NCI-H146 treated with DMSO at 0.1 percent for 48 hours (cell line): ENCODE measurements around the gene SELENOM.
"Not testable (repeated sequence)": the region's sequence is repeated elsewhere in the genome, so short reads cannot be mapped to it uniquely, and the experiment has no call there.

Experiments used
- DNase-seq: peaks from one replicate; lab custom pipeline; 2025; ENCODE audit not compliant: unreplicated experiment; lab: John Stamatoyannopoulos, UW

The SELENOM gene

DNA sequence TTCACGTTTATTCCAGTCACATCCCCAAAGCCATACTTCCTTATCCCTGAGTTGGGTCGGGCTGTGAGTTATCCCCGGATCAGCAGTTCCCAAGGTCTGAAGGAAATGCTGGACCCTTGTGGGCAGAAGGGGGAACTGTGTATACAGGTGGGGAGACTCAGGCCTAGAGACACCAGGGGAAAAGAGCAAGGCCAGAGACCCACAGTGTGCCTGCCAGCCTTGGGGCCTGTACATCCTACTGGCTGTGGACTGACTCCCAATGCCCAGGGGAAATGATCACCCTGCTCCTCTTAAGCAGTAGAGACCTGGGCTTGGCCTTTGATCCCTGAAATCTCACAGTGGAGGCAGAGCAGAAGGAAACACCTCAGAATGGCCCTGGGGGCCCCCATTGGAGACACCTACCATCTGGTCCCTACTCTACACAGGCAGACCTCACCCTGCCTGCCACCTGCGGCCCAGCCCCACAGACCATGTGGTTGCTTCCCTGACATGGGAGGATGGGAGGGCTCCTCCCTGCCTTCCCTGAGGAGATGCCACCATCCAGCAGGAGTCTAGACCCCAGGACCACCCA is 1.3 kb downstream of the SELENOM start:
- DNase-seq = no peak

DNA sequence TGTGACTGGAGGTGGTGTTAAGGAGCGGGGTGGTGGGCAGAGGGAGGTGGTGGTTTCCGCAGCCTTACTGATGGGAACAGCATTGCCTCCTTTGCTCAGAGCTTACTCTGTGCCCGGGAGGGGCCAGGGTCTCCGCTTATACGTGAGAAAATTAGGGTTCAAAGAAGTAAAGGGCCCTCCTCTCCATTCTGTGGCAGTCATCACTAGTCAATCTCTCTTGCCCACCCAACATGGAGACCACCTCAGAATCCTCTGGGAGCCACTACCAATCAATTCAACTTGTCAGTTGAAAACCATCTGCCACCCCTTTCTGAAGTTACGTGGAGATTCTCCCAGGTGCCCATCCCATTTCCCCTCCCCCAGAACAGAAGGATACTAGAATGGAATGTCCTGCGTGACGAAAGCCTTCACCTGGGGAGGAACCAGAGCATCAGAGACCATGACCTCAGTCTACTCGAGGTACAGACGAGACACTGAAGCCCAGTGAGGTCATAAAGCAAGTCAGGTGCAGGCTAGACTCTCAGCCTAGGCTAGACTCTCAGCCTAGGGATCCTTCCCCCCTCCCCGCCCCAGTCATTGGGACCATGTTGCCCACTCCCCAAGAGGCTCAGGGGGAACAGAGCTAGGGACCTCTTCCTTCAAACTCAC is 2.0 kb downstream of the SELENOM start:
- DNase-seq = no peak

DNA sequence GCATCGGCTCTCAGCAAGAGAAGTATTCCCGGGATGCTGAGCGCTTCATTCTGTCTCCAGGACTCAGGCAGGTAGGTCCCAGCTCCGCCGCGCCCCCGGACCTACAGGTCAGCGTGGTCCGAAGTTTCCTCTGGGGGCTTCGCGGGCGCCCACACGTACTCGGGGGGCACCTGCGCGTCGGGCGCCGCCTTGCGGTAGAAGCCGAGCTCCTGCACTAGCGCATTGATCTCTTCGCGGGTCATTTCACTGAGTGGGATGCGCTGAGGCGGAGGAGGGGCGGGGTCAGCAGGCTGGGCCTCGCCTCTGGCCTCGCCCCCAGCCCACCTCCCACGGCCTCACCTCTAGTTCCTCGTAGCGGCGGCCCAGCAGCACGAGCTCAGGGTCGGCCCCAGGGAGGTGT is 2.5 kb downstream of the SELENOM start:
- DNase-seq = no peak

- DNase-seq = no peak
Observed at GRCh38 chr22:31103899-31104694, 3.3 kb downstream of the SELENOM start.

DNA sequence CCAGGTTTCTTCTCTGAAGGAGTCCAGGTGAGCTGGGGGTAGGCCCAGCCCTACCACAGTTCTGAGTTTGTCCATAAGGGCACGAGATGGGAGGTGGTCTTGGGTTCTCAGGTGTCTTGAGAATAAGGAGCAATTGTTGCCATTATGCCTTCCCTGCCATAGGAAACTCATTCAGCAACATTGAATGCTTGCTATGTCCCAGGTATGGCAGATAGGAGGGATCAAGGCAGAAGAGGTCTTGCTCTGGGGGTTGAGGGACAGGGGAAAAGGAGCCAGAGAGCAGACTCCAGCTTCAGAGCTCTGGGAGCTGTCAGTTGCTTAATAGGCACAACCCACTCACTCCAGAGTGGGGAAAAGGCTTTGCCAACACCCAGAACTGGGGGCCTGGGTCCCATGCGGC is 4.3 kb downstream of the SELENOM start:
- no peak for DNase-seq

DNA sequence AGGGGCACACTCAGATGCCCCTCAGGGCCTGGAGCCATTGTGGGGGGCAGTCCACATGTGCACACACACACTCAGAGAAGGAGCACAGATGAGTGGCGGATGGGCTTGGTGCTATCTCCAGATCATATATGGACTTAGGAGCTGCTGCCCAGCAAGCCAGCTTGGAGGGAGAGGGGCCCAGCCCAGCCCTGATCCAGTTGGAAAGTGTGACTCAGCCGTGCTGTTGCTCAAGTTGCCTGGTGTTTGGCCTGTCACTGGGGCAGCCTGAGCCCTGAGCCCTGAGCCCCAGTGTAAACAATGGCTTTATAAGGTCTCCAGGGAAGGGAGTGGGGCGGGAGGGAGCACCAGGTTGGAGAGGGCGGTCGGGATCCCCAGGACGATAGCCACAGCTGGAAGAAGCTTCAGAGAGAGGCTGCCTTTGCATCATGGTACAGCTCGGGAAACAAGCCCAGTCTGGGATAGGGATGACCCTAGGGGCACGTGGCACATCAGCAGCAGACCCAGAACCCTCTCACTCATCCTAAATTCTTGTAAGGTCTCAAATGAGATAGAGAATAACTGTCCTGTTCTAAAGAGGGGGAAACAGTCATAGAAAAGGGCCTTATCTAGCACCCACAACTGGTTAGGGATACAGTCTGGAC is 4.8 kb downstream of the SELENOM start:
- no peak for DNase-seq

- DNase-seq = no peak
Observed at GRCh38 chr22:31100762-31101525, 6.4 kb downstream of the SELENOM start.

GRCh38 chr22:31099841-31100761 is 7.3 kb downstream of the SELENOM start:
- no peak for DNase-seq

DNA sequence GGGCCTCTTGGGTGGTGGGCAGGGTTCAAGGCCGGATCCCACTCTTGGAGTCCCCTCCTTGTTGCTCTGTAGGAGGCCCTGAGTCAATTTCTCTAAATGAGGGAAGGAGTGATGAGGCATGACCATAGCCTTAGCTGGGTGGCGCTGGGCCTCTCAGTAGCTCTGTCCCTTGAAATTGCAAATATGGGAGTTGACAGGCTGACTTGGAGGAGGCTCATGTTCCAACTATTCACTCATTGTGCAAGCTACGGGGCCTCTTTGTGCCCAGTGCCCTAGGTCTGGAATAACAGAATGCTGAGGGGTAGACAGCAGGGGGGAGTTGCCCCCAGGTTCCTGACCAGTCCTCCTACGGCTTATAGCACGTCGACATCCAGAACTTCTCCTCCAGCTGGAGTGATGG is 8.0 kb downstream of the SELENOM start:
- no peak for DNase-seq

DNA sequence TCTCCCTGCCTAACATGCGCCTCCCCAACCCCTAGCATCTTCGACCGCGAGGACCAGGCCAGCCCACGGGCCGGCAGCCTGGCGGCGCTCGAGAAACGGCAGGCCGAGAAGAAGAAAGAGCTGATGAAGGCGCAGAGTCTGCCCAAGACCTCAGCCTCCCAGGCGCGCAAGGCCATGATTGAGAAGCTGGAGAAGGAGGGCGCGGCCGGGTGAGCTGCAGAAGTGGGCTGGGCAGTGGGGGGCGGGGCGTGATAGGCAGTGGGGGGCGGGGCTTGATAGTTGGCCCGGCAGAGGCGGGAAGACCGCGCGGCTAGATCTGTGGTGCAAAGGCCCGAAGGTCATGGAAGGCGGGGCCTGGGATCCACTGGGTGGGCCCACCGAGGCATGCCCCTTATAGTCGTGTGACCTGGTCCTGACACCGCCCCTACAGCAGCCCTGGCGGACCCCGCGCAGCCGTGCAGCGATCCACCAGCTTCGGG is 8.7 kb downstream of the SELENOM start:
- no peak for DNase-seq

DNA sequence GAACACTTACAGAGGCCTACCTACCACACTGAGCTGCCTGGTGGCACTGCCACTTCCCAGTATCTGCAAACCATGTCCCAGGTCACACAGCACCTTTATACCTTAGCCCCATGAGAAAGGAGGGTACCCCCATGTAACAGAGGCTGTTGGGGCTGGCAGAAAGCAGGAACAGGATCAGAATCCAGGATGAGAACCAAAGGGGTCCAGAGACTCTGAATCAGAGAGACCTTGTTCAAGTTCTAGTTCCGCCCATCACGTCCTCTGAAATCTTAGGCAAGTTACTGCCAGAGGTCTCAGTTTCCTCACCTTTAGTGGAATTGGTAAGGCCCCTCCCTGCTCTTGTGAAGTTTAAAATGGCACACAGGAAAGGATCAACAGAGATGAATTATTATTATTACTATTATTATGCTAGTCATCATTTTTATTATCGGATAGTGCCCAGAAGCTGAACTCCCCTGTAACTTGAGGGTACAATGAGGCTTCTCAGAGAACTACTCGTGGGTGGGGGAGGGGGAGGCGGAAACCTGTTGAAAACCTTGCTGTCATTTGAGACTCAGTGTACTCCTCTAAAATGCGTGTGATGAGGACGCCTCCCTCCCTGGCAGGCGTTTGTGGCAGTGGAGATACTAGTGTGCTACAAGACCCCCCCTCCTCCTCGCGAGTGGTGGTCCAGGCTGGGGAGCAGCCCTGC is 9.3 kb downstream of the SELENOM start:
- no peak for DNase-seq

DNA sequence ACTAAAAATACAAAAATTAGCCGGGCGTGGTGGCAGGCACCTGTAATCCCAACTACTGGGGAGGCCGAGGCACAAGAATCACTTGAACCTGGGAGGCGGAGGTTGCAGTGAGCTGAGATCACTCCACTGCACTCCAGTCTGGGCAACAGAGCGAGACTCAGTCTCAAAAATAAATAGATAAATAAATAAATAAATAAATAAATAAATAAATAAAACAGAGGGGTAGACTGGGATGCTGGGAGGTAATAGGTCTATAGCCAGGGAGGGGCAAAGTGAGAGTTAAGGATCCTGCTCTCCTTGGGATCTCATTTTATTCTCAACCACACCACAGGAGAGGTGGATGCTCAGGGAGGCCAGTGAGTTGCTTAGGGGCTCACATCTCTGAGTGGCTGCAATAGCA is 9.8 kb downstream of the SELENOM start:
- DNase-seq = not testable (repeated sequence)

- DNase-seq = no peak
Observed at GRCh38 chr22:31096657-31097279, 10.6 kb downstream of the SELENOM start.

GRCh38 chr22:31095637-31096249 is 11.6 kb downstream of the SELENOM start:
- no peak for DNase-seq

DNA sequence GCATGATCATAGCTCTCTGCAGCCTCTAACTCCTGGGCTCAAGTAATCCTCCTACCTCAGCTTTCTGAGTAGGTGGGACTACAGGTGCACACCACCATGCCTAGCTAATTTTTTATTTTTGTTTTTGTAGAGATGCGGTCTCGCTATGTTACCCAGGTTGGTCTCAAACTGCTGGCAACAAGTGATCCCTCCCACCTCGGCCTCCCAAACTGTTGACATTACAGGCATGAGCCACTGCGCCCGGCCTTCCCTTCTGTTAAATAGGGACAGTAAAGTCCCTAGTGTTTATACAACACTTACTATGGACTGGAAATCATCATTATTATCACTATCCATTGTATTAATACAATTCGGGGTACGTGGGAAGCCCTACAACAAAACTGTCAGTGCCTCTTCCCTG is 12.6 kb downstream of the SELENOM start:
- no peak for DNase-seq

GRCh38 chr22:31094021-31094551 is 13.3 kb downstream of the SELENOM start:
- DNase-seq = no peak

DNA sequence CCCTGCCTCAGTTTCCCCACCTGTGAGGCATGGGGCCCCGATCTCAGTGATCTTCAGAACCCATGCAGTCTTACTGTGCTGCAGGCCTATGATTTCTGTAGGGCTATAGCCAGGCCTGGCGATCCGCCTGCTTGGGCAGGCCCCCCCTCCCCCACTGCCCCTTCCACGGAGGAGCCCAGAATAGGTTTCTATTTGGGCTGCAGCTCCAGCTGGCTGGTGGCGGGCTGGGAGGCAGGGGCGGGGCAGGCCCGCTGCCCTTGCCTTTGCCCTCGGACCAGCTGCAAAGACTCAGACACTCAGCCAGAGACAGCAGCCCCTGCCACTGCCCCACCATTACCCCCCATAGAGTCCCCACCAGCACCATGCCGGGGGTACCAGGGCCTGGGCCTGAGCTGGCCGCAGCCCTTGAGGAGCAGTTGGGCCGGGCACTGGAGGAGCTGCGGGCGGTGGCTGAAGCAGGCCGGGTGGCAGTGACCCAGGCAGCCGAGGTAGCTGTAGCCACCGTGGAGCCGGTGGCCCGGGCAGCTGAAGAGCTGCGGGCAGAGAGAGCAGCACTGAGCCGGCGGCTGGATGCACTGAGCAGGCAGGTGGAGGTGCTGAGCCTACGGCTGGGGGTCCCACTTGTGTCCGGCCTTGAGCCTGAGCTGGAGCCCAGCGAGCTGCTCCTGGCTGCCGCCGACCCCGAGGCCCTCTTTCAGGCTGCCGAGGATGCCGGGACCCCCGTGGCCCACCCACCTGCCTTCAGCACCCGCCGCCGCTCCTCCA is 14.1 kb downstream of the SELENOM start:
- no peak for DNase-seq
